Coronary artery (tissue), 2 donors: ENCODE measurements around the gene GLP2R.
A peak's percentile ranks its signal among the peaks of the same experiment; 100 is the strongest.

ENCODE experiments used
- DNase-seq: peaks from one replicate; pipeline ENCODE4 v3.0.0-alpha.2; 2017; ENCODE audit warnings: low spot score
- H3K27ac ChIP-seq, 2 donors: fragments of 200-600 bp; sonication (generic); one replicate each; pipeline ENCODE4 v1.5.1; 2016 to 2019
- H3K4me3 ChIP-seq: fragments of 200-600 bp; sonication (generic); 2 replicates; pipeline ENCODE4 v1.5.1; 2016; ENCODE audit warnings: mild to moderate bottlenecking, moderate library complexity
- CTCF ChIP-seq: fragments of 200-600 bp; sonication (generic); IDR thresholded peaks from one replicate; pipeline ENCODE4 v1.5.1; 2019; ENCODE audit warnings: antibody characterized with exemption

Gene GLP2R

DNA sequence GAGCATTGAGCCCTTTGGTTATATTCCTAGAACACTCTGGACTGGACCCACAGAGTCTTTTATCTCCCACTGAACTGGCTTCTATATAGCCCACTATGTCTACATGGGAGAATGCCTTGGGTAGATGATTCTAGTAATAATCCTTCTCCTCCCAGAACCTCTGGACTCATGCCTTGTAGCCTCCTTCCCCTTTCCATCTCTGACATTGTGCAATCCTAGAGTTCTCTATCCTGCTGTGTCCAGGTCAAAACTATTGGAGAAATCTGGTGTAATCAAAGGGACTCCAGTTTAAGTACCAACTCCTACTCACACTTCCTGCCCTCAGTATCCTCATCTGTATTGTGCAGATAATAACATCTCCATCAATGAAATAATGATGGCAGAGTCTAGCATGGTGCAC, 70.2 kb downstream of the GLP2R start:
- DNase-seq = no peak
- no peak for TF ChIP-seq CTCF
- H3K4me3 ChIP-seq = no peak overlapping the region
- no peak overlapping the region for H3K27ac ChIP-seq

DNA sequence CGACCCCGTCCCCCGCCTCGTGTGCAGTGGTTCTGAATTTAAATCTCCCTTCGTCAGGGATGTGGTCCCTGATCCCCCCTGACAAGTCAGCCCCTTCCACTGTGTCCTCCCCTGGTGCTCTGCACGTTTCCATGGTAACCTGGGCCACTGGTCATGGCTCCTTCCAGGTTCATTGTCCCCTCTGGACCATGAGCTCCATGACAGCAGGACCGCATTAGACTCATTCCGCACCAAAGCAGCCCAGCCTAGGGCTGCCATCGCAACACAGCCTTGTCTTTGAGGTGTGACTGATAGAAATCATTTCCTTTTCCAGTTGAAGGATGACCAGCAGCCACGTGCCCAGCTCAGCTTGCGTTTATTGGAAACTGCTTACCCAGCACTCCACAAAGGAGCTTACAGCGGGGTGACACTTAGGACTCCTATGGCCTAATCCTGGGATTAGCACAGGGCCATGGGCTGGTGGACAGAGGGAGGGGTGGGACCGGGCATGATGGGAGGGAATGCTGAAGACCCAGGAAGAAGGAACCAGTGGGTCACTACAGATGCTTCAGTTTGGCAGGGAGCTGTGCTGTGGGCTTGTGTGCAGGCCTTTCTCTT, 71.7 kb downstream of the GLP2R start:
- no peak overlapping the region for H3K4me3 ChIP-seq
- H3K27ac ChIP-seq = no peak overlapping the region
- DNase-seq = no peak
- no peak for TF ChIP-seq CTCF

- no peak overlapping the region for H3K27ac ChIP-seq
- no peak for DNase-seq
- no peak overlapping the region for H3K4me3 ChIP-seq
- TF ChIP-seq CTCF = no peak
These were observed 73.1 kb downstream of the GLP2R start for GRCh38 chr17:9898812-9899211.

- DNase-seq = no peak
- Histone ChIP-seq H3K4me3 (no peak overlapping the region), H3K27ac (peak overlapping the region in 1 of 2 donors; percentile 78)
- no peak for TF ChIP-seq CTCF
These were observed 73.7 kb downstream of the GLP2R start for GRCh38 chr17:9899280-9900043.

GRCh38 chr17:9900044-9900594, 74.4 kb downstream of the GLP2R start:
- DNase-seq = no peak
- H3K27ac ChIP-seq = peak overlapping the region in 1 of 2 donors; percentile 78
- H3K4me3 ChIP-seq = no peak overlapping the region
- no peak for TF ChIP-seq CTCF

GRCh38 chr17:9900784-9901183, 75.1 kb downstream of the GLP2R start:
- Histone ChIP-seq H3K4me3 (no peak overlapping the region), H3K27ac (peak overlapping the region in 1 of 2 donors; percentile 48)
- no peak for DNase-seq
- no peak for TF ChIP-seq CTCF

DNA sequence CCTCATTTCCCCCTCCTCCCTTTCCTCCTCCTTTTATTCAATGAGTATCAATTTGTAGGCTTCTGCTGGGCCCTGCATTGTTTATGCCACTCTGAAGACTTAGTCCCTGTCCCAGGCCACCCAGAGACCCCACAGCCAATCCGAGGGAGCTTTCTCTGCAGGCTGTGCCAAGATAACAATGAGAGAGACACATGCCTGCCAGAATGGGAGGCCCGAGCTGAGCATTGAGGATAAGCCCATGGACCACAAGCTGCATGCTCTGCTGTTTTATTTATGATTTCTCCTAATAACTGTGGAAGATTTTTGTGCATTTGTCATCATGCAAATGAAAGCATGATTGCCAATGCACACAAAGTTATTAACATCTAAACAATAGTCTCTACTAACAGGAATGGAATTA, 76.4 kb downstream of the GLP2R start:
- no peak for TF ChIP-seq CTCF
- DNase-seq = no peak

More for the DNA sequence above, 76.4 kb downstream of the GLP2R start:
- Histone ChIP-seq H3K4me3 (no peak overlapping the region), H3K27ac (no peak overlapping the region)
